A549 (cell line): Measurements from ENCODE around the gene NBR1. TPM values are rescaled to one million over a fixed set of nuclear protein-coding genes. Genes with fewer than 3 reads are reported as not detected.

Experiments
- ATAC-seq, 2 experiments: fragments of 200-7000 bp in 1 of 2; fragments of >200 bp in 1 of 2; cut with Nextera tagmentation in 1 of 2; cut with Tn5 transposase in 1 of 2; 3 replicates each; pipeline versions ENCODE4 v1.8.0 to v1.9.1; 2018 to 2020; ENCODE audit warnings: mild to moderate bottlenecking in 1 of 2, moderate library complexity in 1 of 2
- CTCF ChIA-PET: fragments of 300-600 bp; sonication (Branson Sonifier 250); formaldehyde crosslinking; extraction: SDS; loops from one replicate; lab custom pipeline; 2021; ENCODE audit warnings: antibody characterized with exemption, inconsistent platforms; lab: Yijun Ruan, JAX
- POLR2A ChIA-PET: fragments of 350-600 bp; formaldehyde crosslinking; extraction: SDS; loops from one replicate; lab custom pipeline; 2021; ENCODE audit warnings: antibody characterized with exemption, inconsistent platforms; lab: Yijun Ruan, JAX
- DNase-seq, 2 experiments: peaks; one replicate each; pipeline versions ENCODE4 v3.0.0 to v3.0.0-alpha.2; 2011 to 2016; ENCODE audit warnings: low read depth in 1 of 2, low spot score in 1 of 2
- FAIRE-seq: peaks from 2 replicates; lab custom pipeline; 2011; peaks lifted over from hg19 to GRCh38; lab: Jason Lieb, UNC
- H3K27ac ChIP-seq, 2 experiments: fragments of >200 bp; sonication (Bioruptor Twin); formaldehyde crosslinking; 3 replicates each; pipeline ENCODE4 v1.5.1; 2016 to 2017
- H3K4me1 ChIP-seq: fragments of >200 bp; sonication (Bioruptor Twin); formaldehyde crosslinking; 3 replicates; pipeline ENCODE4 v1.6.1; 2016
- H3K4me2 ChIP-seq: fragments of >200 bp; sonication (Bioruptor Twin); formaldehyde crosslinking; 3 replicates; pipeline ENCODE4 v1.6.1; 2016
- H3K4me3 ChIP-seq: fragments of >200 bp; sonication (Bioruptor Twin); formaldehyde crosslinking; 3 replicates; pipeline ENCODE4 v1.5.1; 2016
- H3K9me3 ChIP-seq: fragments of >200 bp; sonication (Bioruptor Twin); formaldehyde crosslinking; 3 replicates; pipeline ENCODE4 v1.6.1; 2016
- CBX2 ChIP-seq: fragments of 200-600 bp; sonication (generic); IDR thresholded peaks from 2 replicates; pipeline ENCODE4 v1.6.1; 2016; ENCODE audit warnings: low read depth, mild to moderate bottlenecking, borderline replicate concordance
- E2F6 ChIP-seq: IDR thresholded peaks from 2 replicates; pipeline ENCODE4 v1.6.1; 2012; ENCODE audit warnings: low read depth, borderline replicate concordance
- ELK1 ChIP-seq: fragments of 150-350 bp; IDR thresholded peaks from 2 replicates; pipeline ENCODE4 v1.6.1; 2014; ENCODE audit warnings: low read depth, mild to moderate bottlenecking, low read length
- EP300 ChIP-seq, 2 experiments: fragments of >200 bp; sonication (Bioruptor Twin); formaldehyde crosslinking; IDR thresholded peaks; 2 replicates in 1 of 2; 3 replicates in 1 of 2; pipeline ENCODE4 v1.6.1; 2016 to 2017
- HES2 ChIP-seq: fragments of >200 bp; sonication (Bioruptor Twin); formaldehyde crosslinking; IDR thresholded peaks from 2 replicates; pipeline ENCODE4 v1.6.1; 2016
- HOXA7 ChIP-seq: fragments of 250-450 bp; sonication (Bioruptor Pico); IDR thresholded peaks from 2 replicates; pipeline ENCODE4 v1.5.0; 2020; ENCODE audit warnings: mild to moderate bottlenecking, moderate library complexity
- HOXB5 ChIP-seq: fragments of 250-450 bp; sonication (Bioruptor Pico); IDR thresholded peaks from 2 replicates; pipeline ENCODE4 v1.5.0; 2020; ENCODE audit warnings: mild to moderate bottlenecking, moderate library complexity
- KDM5A ChIP-seq: fragments of 200-600 bp; sonication (generic); IDR thresholded peaks from 2 replicates; pipeline ENCODE4 v1.6.1; 2016; ENCODE audit warnings: antibody characterized with exemption, mild to moderate bottlenecking
- MAFK ChIP-seq: fragments of 450-650 bp; IDR thresholded peaks from 2 replicates; pipeline ENCODE4 v1.6.1; 2014; ENCODE audit not compliant: partially characterized antibody
- MAX ChIP-seq: IDR thresholded peaks from 2 replicates; pipeline ENCODE4 v1.6.1; 2012
- MAZ ChIP-seq: fragments of 150-350 bp; IDR thresholded peaks from 2 replicates; pipeline ENCODE4 v1.6.1; 2014; ENCODE audit warnings: antibody characterized with exemption, low read depth, low read length, borderline replicate concordance
- NFE2L2 ChIP-seq: fragments of 150-350 bp; conservative IDR thresholded peaks from 2 replicates; pipeline ENCODE4 v1.6.1; 2014; ENCODE audit warnings: low read length
- NR3C1 ChIP-seq: fragments of >200 bp; sonication (Bioruptor Twin); formaldehyde crosslinking; IDR thresholded peaks from 3 replicates; pipeline ENCODE4 v1.6.1; 2017
- PHF8 ChIP-seq: fragments of 200-600 bp; sonication (generic); IDR thresholded peaks from 2 replicates; pipeline ENCODE4 v1.6.1; 2016; ENCODE audit warnings: low read depth, mild to moderate bottlenecking, antibody characterized with exemption, moderate library complexity, borderline replicate concordance
- POLR2A ChIP-seq: IDR thresholded peaks from 2 replicates; pipeline ENCODE4 v1.6.1; 2012; ENCODE audit warnings: mild to moderate bottlenecking, low read length
- POLR2AphosphoS2 ChIP-seq: conservative IDR thresholded peaks from 2 replicates; pipeline ENCODE4 v1.6.1; 2012; ENCODE audit warnings: low read length, improper control_type of control experiment, inconsistent platforms
- RARB ChIP-seq: fragments of 250-450 bp; sonication (Bioruptor Pico); IDR thresholded peaks from 2 replicates; pipeline ENCODE4 v1.8.0; 2021; ENCODE audit warnings: mild to moderate bottlenecking, moderate library complexity
- RFX5 ChIP-seq: fragments of 450-650 bp; IDR thresholded peaks from 2 replicates; pipeline ENCODE4 v1.7.1; 2014; ENCODE audit warnings: antibody characterized with exemption, mild to moderate bottlenecking, moderate library complexity
- RNF2 ChIP-seq: fragments of 200-600 bp; sonication (generic); IDR thresholded peaks from 2 replicates; pipeline ENCODE4 v1.6.1; 2016; ENCODE audit warnings: low read depth, mild to moderate bottlenecking, antibody characterized with exemption, moderate library complexity, borderline replicate concordance
- SMC3 ChIP-seq: fragments of >200 bp; sonication (Bioruptor Twin); formaldehyde crosslinking; IDR thresholded peaks from 3 replicates; pipeline ENCODE4 v1.6.1; 2018; ENCODE audit warnings: inconsistent platforms
- TFCP2L1 ChIP-seq: fragments of 250-450 bp; sonication (Bioruptor Pico); IDR thresholded peaks from 2 replicates; pipeline ENCODE4 v1.5.0; 2021; ENCODE audit warnings: mild to moderate bottlenecking
- TP53 ChIP-seq: fragments of 250-450 bp; sonication (Bioruptor Pico); IDR thresholded peaks from 2 replicates; pipeline ENCODE4 v1.5.0; 2021; ENCODE audit warnings: mild to moderate bottlenecking, moderate library complexity
- USF2 ChIP-seq: fragments of 450-650 bp; IDR thresholded peaks from 2 replicates; pipeline ENCODE4 v1.6.1; 2014; ENCODE audit warnings: antibody characterized with exemption
- ZC3H11A ChIP-seq: fragments of 450-650 bp; IDR thresholded peaks from 2 replicates; pipeline ENCODE4 v1.6.1; 2014; ENCODE audit warnings: antibody characterized with exemption, mild to moderate bottlenecking
- ZFP36 ChIP-seq: fragments of 450-650 bp; IDR thresholded peaks from 2 replicates; pipeline ENCODE4 v1.6.1; 2014; ENCODE audit warnings: borderline replicate concordance; ENCODE audit not compliant: partially characterized antibody
- ZNF302 ChIP-seq: fragments of 250-450 bp; sonication (Bioruptor Pico); IDR thresholded peaks from 2 replicates; pipeline ENCODE4 v1.9.0; 2021; ENCODE audit warnings: inconsistent platforms, mild to moderate bottlenecking, moderate library complexity
- WGBS: methylation state at CpG from one replicate; pipeline ENCODE4 v1.1.6; 2017; ENCODE audit errors: missing lambda C conversion rate; 5-methylcytosine and 5-hydroxymethylcytosine counted together
- polyA minus RNA-seq: library from RNA; depleted of rRNA, polyadenylated mRNA; stranded (reverse); fragments of >200 nt; gene quantifications from 2 replicates; pipeline ENCODE4 v1.2.3, GENCODE V29; 2011; rRNA and poly(A)+ RNA removed
- polyA plus RNA-seq, 4 experiments: library from polyadenylated mRNA; depleted of rRNA in 3 of 4; stranded (reverse); fragments of >200 nt; fragmentation: RNase III in 1 of 4; extraction: RNeasy Plus Mini Kit Qiagen cat#74134 plus additional on column Dnase treatment in 1 of 4; gene quantifications; 2 replicates in 3 of 4; 3 replicates in 1 of 4; pipeline ENCODE4 v1.2.3, GENCODE V29; 2011 to 2017
- TF ChIP-seq, protein P1 (sequence below): fragments of >200 bp; sonication (Bioruptor Twin); formaldehyde crosslinking; IDR thresholded peaks from 3 replicates; pipeline ENCODE4 v1.6.1; 2016
- TF ChIP-seq, protein P2 (sequence below): fragments of 250-450 bp; sonication (Bioruptor Pico); IDR thresholded peaks from 2 replicates; pipeline ENCODE4 v1.5.0; 2021; ENCODE audit warnings: mild to moderate bottlenecking, moderate library complexity, borderline replicate concordance

NBR1 gene, protein sequence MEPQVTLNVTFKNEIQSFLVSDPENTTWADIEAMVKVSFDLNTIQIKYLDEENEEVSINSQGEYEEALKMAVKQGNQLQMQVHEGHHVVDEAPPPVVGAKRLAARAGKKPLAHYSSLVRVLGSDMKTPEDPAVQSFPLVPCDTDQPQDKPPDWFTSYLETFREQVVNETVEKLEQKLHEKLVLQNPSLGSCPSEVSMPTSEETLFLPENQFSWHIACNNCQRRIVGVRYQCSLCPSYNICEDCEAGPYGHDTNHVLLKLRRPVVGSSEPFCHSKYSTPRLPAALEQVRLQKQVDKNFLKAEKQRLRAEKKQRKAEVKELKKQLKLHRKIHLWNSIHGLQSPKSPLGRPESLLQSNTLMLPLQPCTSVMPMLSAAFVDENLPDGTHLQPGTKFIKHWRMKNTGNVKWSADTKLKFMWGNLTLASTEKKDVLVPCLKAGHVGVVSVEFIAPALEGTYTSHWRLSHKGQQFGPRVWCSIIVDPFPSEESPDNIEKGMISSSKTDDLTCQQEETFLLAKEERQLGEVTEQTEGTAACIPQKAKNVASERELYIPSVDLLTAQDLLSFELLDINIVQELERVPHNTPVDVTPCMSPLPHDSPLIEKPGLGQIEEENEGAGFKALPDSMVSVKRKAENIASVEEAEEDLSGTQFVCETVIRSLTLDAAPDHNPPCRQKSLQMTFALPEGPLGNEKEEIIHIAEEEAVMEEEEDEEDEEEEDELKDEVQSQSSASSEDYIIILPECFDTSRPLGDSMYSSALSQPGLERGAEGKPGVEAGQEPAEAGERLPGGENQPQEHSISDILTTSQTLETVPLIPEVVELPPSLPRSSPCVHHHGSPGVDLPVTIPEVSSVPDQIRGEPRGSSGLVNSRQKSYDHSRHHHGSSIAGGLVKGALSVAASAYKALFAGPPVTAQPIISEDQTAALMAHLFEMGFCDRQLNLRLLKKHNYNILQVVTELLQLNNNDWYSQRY
- 86.8 and 103 TPM in 2 replicates for polyA plus RNA-seq (2011; rRNA removed)
- 17.3 and 21.1 TPM in 2 replicates for polyA plus RNA-seq (2012; cell fraction: cytosol; rRNA removed)
- 10.8 and 13.5 TPM in 2 replicates for polyA plus RNA-seq (2012; cell fraction: nucleus; rRNA removed)
- 40.6 to 46.9 TPM (median 41.8 TPM) in 3 replicates for polyA plus RNA-seq (2017; fragmentation: RNase III; extraction: RNeasy Plus Mini Kit Qiagen cat#74134 plus additional on column Dnase treatment)
- polyA minus RNA-seq = 79.4 and 104 TPM in 2 replicates

GRCh38 chr17:43170766-43171585 lies at the start of gene NBR1:
Gene NBR1, plus strand, starts transcription at chr17:43171214. Its CDS starts 4,586 bp downstream, at chr17:43175800.
- CTCF ChIA-PET = interaction anchor here (0.8 to 3.7 kb wide), 10 partner anchors 11 to 146 kb away, joined by 3 to 21 read pairs (median 5); partner anchors contain the start of genes BRCA1, RND2 and TMEM106A
- peak within 1 kb of the TSS; percentile 95 for H3K4me2 ChIP-seq
- 1% methylated on average over 40 of the region's 41 CpGs for WGBS
- peak within 1 kb of the TSS; percentile 86 to 90 for H3K27ac ChIP-seq
- peak; percentile 99 to 100 for DNase-seq
- H3K4me3 ChIP-seq = peak within 1 kb of the TSS; percentile 74
- POLR2A ChIA-PET = interaction anchor here (0.9 to 2.3 kb wide), 10 partner anchors 29 to 197 kb away, joined by 3 to 48 read pairs (median 6); partner anchors contain the start of genes BRCA1, RND2 and TMEM106A
- no peaks in the 10 kb centered on the region for H3K9me3 ChIP-seq
- peak; percentile 86 to 90 for ATAC-seq
- peaks cover 43% of the 10 kb centered on the region for H3K4me1 ChIP-seq
- peak; percentile 81 for FAIRE-seq
- TF ChIP-seq TFCP2L1 = peak; percentile 81; the same call in 1 of the 2 replicates
- no peak for TF ChIP-seq ELK1
- TF ChIP-seq EP300 (IDR thresholded peaks at IDR 0.05) = no peak
- TF ChIP-seq HES2 = no peak
- TF ChIP-seq ZNF302 (CRISPR knock-in tag) = no peak
- peak; percentile 2; the same call in 1 of the 2 replicates for TF ChIP-seq POLR2A
- no peak for TF ChIP-seq MAFK
- TF ChIP-seq MAZ = no peak; the same call in 1 of the 2 replicates
- TF ChIP-seq RNF2 = no peak
- TF ChIP-seq KDM5A = peak; percentile 24; the same call in 1 of the 2 replicates
- TF ChIP-seq ZC3H11A = no peak
- TF ChIP-seq NR3C1 = no peak
- peak; percentile 61 for TF ChIP-seq PHF8
- TF ChIP-seq ZFP36 = no peak
- no peak for TF ChIP-seq HOXB5 (CRISPR knock-in tag)
- TF ChIP-seq, protein P1, sequence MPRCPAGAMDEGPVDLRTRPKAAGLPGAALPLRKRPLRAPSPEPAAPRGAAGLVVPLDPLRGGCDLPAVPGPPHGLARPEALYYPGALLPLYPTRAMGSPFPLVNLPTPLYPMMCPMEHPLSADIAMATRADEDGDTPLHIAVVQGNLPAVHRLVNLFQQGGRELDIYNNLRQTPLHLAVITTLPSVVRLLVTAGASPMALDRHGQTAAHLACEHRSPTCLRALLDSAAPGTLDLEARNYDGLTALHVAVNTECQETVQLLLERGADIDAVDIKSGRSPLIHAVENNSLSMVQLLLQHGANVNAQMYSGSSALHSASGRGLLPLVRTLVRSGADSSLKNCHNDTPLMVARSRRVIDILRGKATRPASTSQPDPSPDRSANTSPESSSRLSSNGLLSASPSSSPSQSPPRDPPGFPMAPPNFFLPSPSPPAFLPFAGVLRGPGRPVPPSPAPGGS = 0 out of 3 replicates have a peak, but pooled peaks have one; percentile 48
- TF ChIP-seq HOXA7 (CRISPR knock-in tag) = no peak
- 0 out of 2 replicates have a peak, but pooled peaks have one; percentile 20 for TF ChIP-seq E2F6
- no peak for TF ChIP-seq USF2
- TF ChIP-seq POLR2AphosphoS2 = no peak
- TF ChIP-seq MAX = peak; percentile 50; the same call in 1 of the 2 replicates
- TF ChIP-seq RFX5 = no peak
- 0 out of 2 replicates have a peak, but pooled peaks have one; percentile 1 for TF ChIP-seq TP53
- no peak for TF ChIP-seq SMC3
- TF ChIP-seq RARB (CRISPR knock-in tag) = no peak; the same call in 1 of the 2 replicates
- TF ChIP-seq NFE2L2 = no peak
- TF ChIP-seq, protein P2, sequence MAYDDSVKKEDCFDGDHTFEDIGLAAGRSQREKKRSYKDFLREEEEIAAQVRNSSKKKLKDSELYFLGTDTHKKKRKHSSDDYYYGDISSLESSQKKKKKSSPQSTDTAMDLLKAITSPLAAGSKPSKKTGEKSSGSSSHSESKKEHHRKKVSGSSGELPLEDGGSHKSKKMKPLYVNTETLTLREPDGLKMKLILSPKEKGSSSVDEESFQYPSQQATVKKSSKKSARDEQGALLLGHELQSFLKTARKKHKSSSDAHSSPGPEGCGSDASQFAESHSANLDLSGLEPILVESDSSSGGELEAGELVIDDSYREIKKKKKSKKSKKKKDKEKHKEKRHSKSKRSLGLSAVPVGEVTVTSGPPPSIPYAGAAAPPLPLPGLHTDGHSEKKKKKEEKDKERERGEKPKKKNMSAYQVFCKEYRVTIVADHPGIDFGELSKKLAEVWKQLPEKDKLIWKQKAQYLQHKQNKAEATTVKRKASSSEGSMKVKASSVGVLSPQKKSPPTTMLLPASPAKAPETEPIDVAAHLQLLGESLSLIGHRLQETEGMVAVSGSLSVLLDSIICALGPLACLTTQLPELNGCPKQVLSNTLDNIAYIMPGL (CRISPR knock-in tag) = no peak
- no peak for TF ChIP-seq CBX2
